HCT116 (cell line): ENCODE data around the gene SPRYD7. TPM values are rescaled to one million over a fixed set of nuclear protein-coding genes. Genes with fewer than 3 reads are reported as not detected.

Experiments
- ATAC-seq: fragments of 200-7000 bp; cut with Tn5 transposase; 2 replicates; pipeline ENCODE4 v1.9.1; 2020; ENCODE audit warnings: mild to moderate bottlenecking, moderate library complexity
- BruUV-seq: library from RNA; stranded (reverse); fragments of 400-500 nt; replicated peaks from 2 replicates; lab custom pipeline; 2021; lab: Mats Ljungman, UMichigan
- CTCF ChIA-PET: fragments of 300-600 bp; sonication (Branson Sonifier 250); formaldehyde crosslinking; loops from one replicate; lab custom pipeline; 2021; ENCODE audit warnings: antibody characterized with exemption; lab: Charles Lee
- POLR2A ChIA-PET: fragments of 300-600, 350-600 bp; sonication (Branson Sonifier 250); formaldehyde crosslinking; loops from one replicate; lab custom pipeline; 2021; ENCODE audit warnings: antibody characterized with exemption; lab: Charles Lee
- RAD21 ChIA-PET, 2 experiments: fragments of 300-600 bp; sonication (Branson Sonifier 250); formaldehyde crosslinking; loops; one replicate each; lab custom pipeline; 2023; ENCODE audit warnings: low total read pairs in 2 of 2; ENCODE audit not compliant: uncharacterized antibody in 2 of 2, unreplicated experiment in 2 of 2, low non-redundant PET in 1 of 2; lab: Charles Lee
- DNase-seq: peaks from one replicate; pipeline ENCODE4 v3.0.0-alpha.2; 2010; ENCODE audit warnings: low read depth, low spot score
- H2AFZ ChIP-seq: fragments of 200-600 bp; shearing (Covaris generic), sonication (generic); 2 replicates; pipeline ENCODE4 v1.6.1; 2017; ENCODE audit warnings: low read depth, mixed run types, mixed read lengths, antibody characterized with exemption, low read length; ENCODE audit not compliant: poor library complexity, severe bottlenecking
- H3K27ac ChIP-seq: 2 replicates; pipeline ENCODE4 v1.5.1; 2012; ENCODE audit warnings: low read depth, low read length
- H3K27me3 ChIP-seq: fragments of 200-600 bp; sonication (generic); 2 replicates; pipeline ENCODE4 v1.6.1; 2016; ENCODE audit warnings: mixed run types, low read length, mixed read lengths; ENCODE audit not compliant: insufficient read depth
- H3K36me3 ChIP-seq, 2 experiments: fragments of 200-500 bp in 1 of 2; fragments of 200-600 bp in 1 of 2; sonication (Bioruptor generic) in 1 of 2; sonication (generic) in 1 of 2; 2 replicates each; pipeline versions ENCODE4 v1.5.1 to v1.6.1; 2014 to 2016; ENCODE audit warnings: low read length in 2 of 2, inconsistent platforms in 1 of 2, mixed read lengths in 1 of 2, mixed run types in 1 of 2; ENCODE audit not compliant: insufficient read depth in 2 of 2, control insufficient read depth in 1 of 2
- H3K4me1 ChIP-seq, 2 experiments: fragments of 200-600 bp in 1 of 2; sonication (generic) in 1 of 2; 2 replicates each; pipeline versions ENCODE4 v1.5.1 to v1.6.1; 2012 to 2017; ENCODE audit warnings: low read length in 2 of 2, inconsistent platforms in 1 of 2, mild to moderate bottlenecking in 1 of 2, mixed read lengths in 1 of 2, mixed run types in 1 of 2, moderate library complexity in 1 of 2; ENCODE audit not compliant: insufficient read depth in 2 of 2, control insufficient read depth in 1 of 2
- H3K4me2 ChIP-seq: fragments of 200-600 bp; sonication (generic); 2 replicates; pipeline ENCODE4 v1.6.1; 2017; ENCODE audit warnings: mixed run types, low read length, mixed read lengths
- H3K4me3 ChIP-seq, 2 experiments: fragments of 200-600 bp in 1 of 2; sonication (generic) in 1 of 2; replicated peaks in 1 of 2; 2 replicates each; pipeline ENCODE4 v1.5.1; 2011 to 2016; ENCODE audit warnings: low read length in 2 of 2, control low read depth in 1 of 2, low read depth in 1 of 2, mild to moderate bottlenecking in 1 of 2, mixed read lengths in 1 of 2, mixed run types in 1 of 2
- H3K79me2 ChIP-seq: fragments of 200-600 bp; sonication (generic); 2 replicates; pipeline ENCODE4 v1.6.1; 2017; ENCODE audit warnings: mild to moderate bottlenecking, mixed run types, low read length, moderate library complexity, mixed read lengths; ENCODE audit not compliant: insufficient read depth
- H3K9ac ChIP-seq: fragments of 200-600 bp; sonication (generic); 2 replicates; pipeline ENCODE4 v1.6.1; 2016; ENCODE audit warnings: low read length, mixed read lengths
- H3K9me2 ChIP-seq: fragments of 200-600 bp; sonication (generic), shearing (Covaris generic); 2 replicates; pipeline ENCODE4 v1.6.1; 2017; ENCODE audit warnings: mixed run types, mild to moderate bottlenecking, moderate library complexity; ENCODE audit not compliant: insufficient read depth
- H3K9me3 ChIP-seq, 2 experiments: fragments of 200-500 bp in 1 of 2; fragments of 200-600 bp in 1 of 2; sonication (Bioruptor generic) in 1 of 2; sonication (generic) in 1 of 2; 2 replicates each; pipeline ENCODE4 v1.6.1; 2014 to 2017; ENCODE audit warnings: low read length in 2 of 2, mixed read lengths in 2 of 2, inconsistent platforms in 1 of 2, low read depth in 1 of 2, mild to moderate bottlenecking in 1 of 2, mixed run types in 1 of 2, moderate library complexity in 1 of 2; ENCODE audit not compliant: control insufficient read depth in 1 of 2, insufficient read depth in 1 of 2
- H4K20me1 ChIP-seq: fragments of 200-600 bp; sonication (generic), shearing (Covaris generic); 2 replicates; pipeline ENCODE4 v1.6.1; 2017; ENCODE audit warnings: mixed run types, mild to moderate bottlenecking, moderate library complexity; ENCODE audit not compliant: insufficient read depth
- EGR1 ChIP-seq: IDR thresholded peaks from 2 replicates; pipeline ENCODE4 v1.6.1; 2012; ENCODE audit warnings: low read depth
- EZH2 ChIP-seq: fragments of 200-600 bp; sonication (generic); IDR thresholded peaks from 2 replicates; pipeline ENCODE4 v1.6.1; 2017; ENCODE audit warnings: antibody characterized with exemption, mixed run types
- EZH2phosphoT487 ChIP-seq: fragments of 200-600 bp; IDR thresholded peaks from 2 replicates; pipeline ENCODE4 v1.6.1; 2018; ENCODE audit warnings: antibody characterized with exemption, borderline replicate concordance
- FOSL1 ChIP-seq: IDR thresholded peaks from 2 replicates; pipeline ENCODE4 v1.6.1; 2012; ENCODE audit warnings: low read depth
- POLR2AphosphoS5 ChIP-seq: IDR thresholded peaks from 2 replicates; pipeline ENCODE4 v1.6.1; 2011; ENCODE audit warnings: mild to moderate bottlenecking, low read depth, low read length, moderate library complexity
- RAD21 ChIP-seq: IDR thresholded peaks from 2 replicates; pipeline ENCODE4 v1.6.1; 2012; ENCODE audit warnings: low read depth, mild to moderate bottlenecking
- SIN3A ChIP-seq: IDR thresholded peaks from 2 replicates; pipeline ENCODE4 v1.6.1; 2012; ENCODE audit warnings: low read depth
- SP1 ChIP-seq: IDR thresholded peaks from 2 replicates; pipeline ENCODE4 v1.6.1; 2012; ENCODE audit warnings: low read depth
- SRF ChIP-seq: IDR thresholded peaks from 2 replicates; pipeline ENCODE4 v1.6.1; 2012; ENCODE audit warnings: low read depth
- TCF7L2 ChIP-seq: IDR thresholded peaks from 2 replicates; pipeline ENCODE4 v1.7.0; 2011; ENCODE audit warnings: borderline replicate concordance, inconsistent platforms; ENCODE audit not compliant: insufficient read depth, insufficient read length; ENCODE audit errors: extremely low read depth
- YY1 ChIP-seq: IDR thresholded peaks from 2 replicates; pipeline ENCODE4 v1.6.1; 2011; ENCODE audit warnings: low read length, low read depth, moderate library complexity, mild to moderate bottlenecking; ENCODE audit not compliant: insufficient replicate concordance; ENCODE audit errors: extremely low read depth
- ZNF274 ChIP-seq: fragments of 200-500 bp; sonication (Bioruptor generic); IDR thresholded peaks from 2 replicates; pipeline ENCODE4 v1.6.1; 2014; ENCODE audit warnings: mild to moderate bottlenecking, low read depth, low read length, inconsistent platforms
- intact Hi-C: fragments of 100-400 bp; cut with micrococcal nuclease; formaldehyde crosslinking; loops from 2 replicates; pipeline ENCODE4 v1.10.0; 2022
- total RNA-seq: library from RNA; stranded (reverse); gene quantifications from one replicate; pipeline ENCODE4 v1.2.1, GENCODE V29; 2021; ENCODE audit not compliant: unreplicated experiment
- TF ChIP-seq, protein P1 (sequence below), 3 experiments: fragments of 200-600 bp in 1 of 3; sonication (generic) in 1 of 3; IDR thresholded peaks in 2 of 3; conservative IDR thresholded peaks in 1 of 3; 2 replicates each; pipeline ENCODE4 v1.5.1; 2012 to 2017; ENCODE audit warnings: low read depth in 2 of 3, low read length in 2 of 3, antibody characterized with exemption in 1 of 3, borderline replicate concordance in 1 of 3, control low read depth in 1 of 3, mild to moderate bottlenecking in 1 of 3, mixed read lengths in 1 of 3, mixed run types in 1 of 3, moderate library complexity in 1 of 3; ENCODE audit not compliant: insufficient read depth in 1 of 3
- TF ChIP-seq, protein P2 (sequence below): IDR thresholded peaks from 2 replicates; pipeline ENCODE4 v1.6.1; 2011; ENCODE audit warnings: mild to moderate bottlenecking, low read length, moderate library complexity; ENCODE audit not compliant: insufficient replicate concordance; ENCODE audit errors: extremely low read depth
- TF ChIP-seq, protein P3 (sequence below): IDR thresholded peaks from 2 replicates; pipeline ENCODE4 v1.6.1; 2012; ENCODE audit warnings: low read depth
- TF ChIP-seq, protein P4 (sequence below): IDR thresholded peaks from 2 replicates; pipeline ENCODE4 v1.6.1; 2012

The SPRYD7 gene
- total RNA-seq, 1 experiment from 2014 or later: 11.3 TPM

DNA sequence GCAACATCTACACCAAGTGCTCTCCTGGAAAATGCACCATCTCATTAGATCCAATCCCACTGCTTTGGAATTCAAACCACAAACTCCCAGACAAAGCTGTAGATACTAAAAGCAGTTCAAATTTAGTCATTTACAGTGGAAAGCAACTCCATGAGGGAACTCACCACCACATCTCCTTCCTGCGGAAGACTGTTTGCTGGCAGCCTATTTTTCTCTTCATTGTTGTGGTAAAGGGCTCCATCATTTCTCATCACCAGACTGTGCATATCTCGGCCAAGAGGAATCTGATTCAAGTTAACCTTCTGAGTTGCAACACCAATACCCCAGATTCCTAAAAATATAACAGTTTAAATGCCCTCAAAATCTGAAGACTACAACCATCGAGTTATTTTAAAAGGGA lies 8.4 kb downstream of the SPRYD7 start:
- POLR2A ChIA-PET: no interaction called here

More for the DNA sequence above, 8.4 kb downstream of the SPRYD7 start:
- H3K79me2 ChIP-seq: peaks cover 1% of the 10 kb centered on the region; the same call in 1 of the 2 replicates
- ATAC-seq (no peak), DNase-seq (no peak)
- TF ChIP-seq POLR2AphosphoS5 (no peak), RAD21 (no peak), SIN3A (no peak), TCF7L2 (no peak), SRF (no peak), EZH2phosphoT487 (no peak), YY1 (no peak), EGR1 (no peak), SP1 (no peak), FOSL1 (no peak), EZH2 (no peak), ZNF274 (no peak)
- TF ChIP-seq, protein P1, sequence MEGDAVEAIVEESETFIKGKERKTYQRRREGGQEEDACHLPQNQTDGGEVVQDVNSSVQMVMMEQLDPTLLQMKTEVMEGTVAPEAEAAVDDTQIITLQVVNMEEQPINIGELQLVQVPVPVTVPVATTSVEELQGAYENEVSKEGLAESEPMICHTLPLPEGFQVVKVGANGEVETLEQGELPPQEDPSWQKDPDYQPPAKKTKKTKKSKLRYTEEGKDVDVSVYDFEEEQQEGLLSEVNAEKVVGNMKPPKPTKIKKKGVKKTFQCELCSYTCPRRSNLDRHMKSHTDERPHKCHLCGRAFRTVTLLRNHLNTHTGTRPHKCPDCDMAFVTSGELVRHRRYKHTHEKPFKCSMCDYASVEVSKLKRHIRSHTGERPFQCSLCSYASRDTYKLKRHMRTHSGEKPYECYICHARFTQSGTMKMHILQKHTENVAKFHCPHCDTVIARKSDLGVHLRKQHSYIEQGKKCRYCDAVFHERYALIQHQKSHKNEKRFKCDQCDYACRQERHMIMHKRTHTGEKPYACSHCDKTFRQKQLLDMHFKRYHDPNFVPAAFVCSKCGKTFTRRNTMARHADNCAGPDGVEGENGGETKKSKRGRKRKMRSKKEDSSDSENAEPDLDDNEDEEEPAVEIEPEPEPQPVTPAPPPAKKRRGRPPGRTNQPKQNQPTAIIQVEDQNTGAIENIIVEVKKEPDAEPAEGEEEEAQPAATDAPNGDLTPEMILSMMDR (IDR thresholded peaks at IDR 0.05 in 2 of 3, conservative IDR thresholded peaks at IDR 0.05 in 1 of 3; ENCODE audit: borderline replicate concordance in 1 of 3, insufficient read depth in 1 of 3, low read depth in 2 of 3, low read length in 2 of 3): no peak
- TF ChIP-seq, protein P2, sequence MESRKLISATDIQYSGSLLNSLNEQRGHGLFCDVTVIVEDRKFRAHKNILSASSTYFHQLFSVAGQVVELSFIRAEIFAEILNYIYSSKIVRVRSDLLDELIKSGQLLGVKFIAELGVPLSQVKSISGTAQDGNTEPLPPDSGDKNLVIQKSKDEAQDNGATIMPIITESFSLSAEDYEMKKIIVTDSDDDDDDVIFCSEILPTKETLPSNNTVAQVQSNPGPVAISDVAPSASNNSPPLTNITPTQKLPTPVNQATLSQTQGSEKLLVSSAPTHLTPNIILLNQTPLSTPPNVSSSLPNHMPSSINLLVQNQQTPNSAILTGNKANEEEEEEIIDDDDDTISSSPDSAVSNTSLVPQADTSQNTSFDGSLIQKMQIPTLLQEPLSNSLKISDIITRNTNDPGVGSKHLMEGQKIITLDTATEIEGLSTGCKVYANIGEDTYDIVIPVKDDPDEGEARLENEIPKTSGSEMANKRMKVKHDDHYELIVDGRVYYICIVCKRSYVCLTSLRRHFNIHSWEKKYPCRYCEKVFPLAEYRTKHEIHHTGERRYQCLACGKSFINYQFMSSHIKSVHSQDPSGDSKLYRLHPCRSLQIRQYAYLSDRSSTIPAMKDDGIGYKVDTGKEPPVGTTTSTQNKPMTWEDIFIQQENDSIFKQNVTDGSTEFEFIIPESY: no peak
- TF ChIP-seq, protein P3, sequence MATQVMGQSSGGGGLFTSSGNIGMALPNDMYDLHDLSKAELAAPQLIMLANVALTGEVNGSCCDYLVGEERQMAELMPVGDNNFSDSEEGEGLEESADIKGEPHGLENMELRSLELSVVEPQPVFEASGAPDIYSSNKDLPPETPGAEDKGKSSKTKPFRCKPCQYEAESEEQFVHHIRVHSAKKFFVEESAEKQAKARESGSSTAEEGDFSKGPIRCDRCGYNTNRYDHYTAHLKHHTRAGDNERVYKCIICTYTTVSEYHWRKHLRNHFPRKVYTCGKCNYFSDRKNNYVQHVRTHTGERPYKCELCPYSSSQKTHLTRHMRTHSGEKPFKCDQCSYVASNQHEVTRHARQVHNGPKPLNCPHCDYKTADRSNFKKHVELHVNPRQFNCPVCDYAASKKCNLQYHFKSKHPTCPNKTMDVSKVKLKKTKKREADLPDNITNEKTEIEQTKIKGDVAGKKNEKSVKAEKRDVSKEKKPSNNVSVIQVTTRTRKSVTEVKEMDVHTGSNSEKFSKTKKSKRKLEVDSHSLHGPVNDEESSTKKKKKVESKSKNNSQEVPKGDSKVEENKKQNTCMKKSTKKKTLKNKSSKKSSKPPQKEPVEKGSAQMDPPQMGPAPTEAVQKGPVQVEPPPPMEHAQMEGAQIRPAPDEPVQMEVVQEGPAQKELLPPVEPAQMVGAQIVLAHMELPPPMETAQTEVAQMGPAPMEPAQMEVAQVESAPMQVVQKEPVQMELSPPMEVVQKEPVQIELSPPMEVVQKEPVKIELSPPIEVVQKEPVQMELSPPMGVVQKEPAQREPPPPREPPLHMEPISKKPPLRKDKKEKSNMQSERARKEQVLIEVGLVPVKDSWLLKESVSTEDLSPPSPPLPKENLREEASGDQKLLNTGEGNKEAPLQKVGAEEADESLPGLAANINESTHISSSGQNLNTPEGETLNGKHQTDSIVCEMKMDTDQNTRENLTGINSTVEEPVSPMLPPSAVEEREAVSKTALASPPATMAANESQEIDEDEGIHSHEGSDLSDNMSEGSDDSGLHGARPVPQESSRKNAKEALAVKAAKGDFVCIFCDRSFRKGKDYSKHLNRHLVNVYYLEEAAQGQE: no peak
- TF ChIP-seq, protein P4, sequence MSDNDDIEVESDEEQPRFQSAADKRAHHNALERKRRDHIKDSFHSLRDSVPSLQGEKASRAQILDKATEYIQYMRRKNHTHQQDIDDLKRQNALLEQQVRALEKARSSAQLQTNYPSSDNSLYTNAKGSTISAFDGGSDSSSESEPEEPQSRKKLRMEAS: no peak
- intact Hi-C loops: no loop called here
- CTCF ChIA-PET: interaction anchor here (1.6 kb wide), 1 partner anchor 8 kb away, joined by 4 read pairs; the partner anchor contains the start of gene SPRYD7
- RAD21 ChIA-PET: no interaction called here
- H3K9me3 ChIP-seq: no peaks in the 10 kb centered on the region
- no peak overlapping the region for H3K4me3 ChIP-seq
- no peaks in the 10 kb centered on the region for H3K4me1 ChIP-seq
- H3K4me2 ChIP-seq: no peak overlapping the region
- no peaks in the 10 kb centered on the region for H3K27me3 ChIP-seq
- H3K9ac ChIP-seq: no peak overlapping the region
- no peak overlapping the region for H2AFZ ChIP-seq
- BruUV-seq: no TSS peak
- peaks cover 4 to 5% of the 10 kb centered on the region in 2 experiments; a peak in 1 of 4 replicates for H3K36me3 ChIP-seq
- no peak overlapping the region for H3K27ac ChIP-seq
- H3K9me2 ChIP-seq: no peaks in the 10 kb centered on the region
- H4K20me1 ChIP-seq: no peaks in the 10 kb centered on the region
